Left ventricle myocardium inferior (tissue), 1 donor: ENCODE measurements around the gene GTF2F2. TPM values are rescaled to one million over a fixed set of nuclear protein-coding genes. Genes with fewer than 3 reads are reported as not detected.
A peak's percentile ranks its signal among the peaks of the same experiment; 100 is the strongest.

Experiments
- DNase-seq: peaks from one replicate; pipeline ENCODE4 v3.0.0-alpha.2; 2020
- H3K27ac ChIP-seq: fragments of 200-600 bp; replicated peaks from 2 replicates; pipeline ENCODE4 v1.8.0; 2021
- H3K27me3 ChIP-seq: fragments of 200-600 bp; 2 replicates; pipeline ENCODE4 v1.8.0; 2021; ENCODE audit warnings: low read depth
- H3K36me3 ChIP-seq: fragments of 200-600 bp; 2 replicates; pipeline ENCODE4 v1.8.0; 2021
- H3K4me1 ChIP-seq: fragments of 200-600 bp; 2 replicates; pipeline ENCODE4 v1.8.0; 2021
- H3K4me3 ChIP-seq: fragments of 200-600 bp; 2 replicates; pipeline ENCODE4 v1.8.0; 2021; ENCODE audit warnings: mild to moderate bottlenecking, moderate library complexity
- H3K9me3 ChIP-seq: fragments of 200-600 bp; replicated peaks from 2 replicates; pipeline ENCODE4 v1.8.0; 2021
- intact Hi-C: fragments of 100-400 bp; cut with micrococcal nuclease; formaldehyde crosslinking; loops from one replicate; pipeline ENCODE4 v1.11.0; 2022
- total RNA-seq: library from RNA; stranded (reverse); fragmentation: NEBNext Ultra II Directional; extraction: Animal tissue kit (Norgen Biotek cat#: 25700); gene quantifications from one replicate; pipeline ENCODE4 v1.2.1, GENCODE V29; 2021
- TF ChIP-seq, protein P1 (sequence below): fragments of 200-600 bp; IDR thresholded peaks from 2 replicates; pipeline ENCODE4 v1.8.0; 2021; ENCODE audit warnings: antibody characterized with exemption, mild to moderate bottlenecking, borderline replicate concordance
- donor health status: DM: no; HTN: yes; CAD: no; lungs with severe emphysema.

Gene GTF2F2
- total RNA-seq, 1 donor from 2014 or later, result 23.1 TPM

GRCh38 chr13:45195421-45195820 lies 75.1 kb downstream of the GTF2F2 start:
- Histone ChIP-seq H3K36me3 (no peaks in the 10 kb centered on the region), H3K4me3 (no peak overlapping the region), H3K27me3 (no peaks in the 10 kb centered on the region), H3K9me3 (no peaks in the 10 kb centered on the region), H3K4me1 (peaks cover 25% of the 10 kb centered on the region), H3K27ac (peak overlapping the region; percentile 17)
- TF ChIP-seq, protein P1, sequence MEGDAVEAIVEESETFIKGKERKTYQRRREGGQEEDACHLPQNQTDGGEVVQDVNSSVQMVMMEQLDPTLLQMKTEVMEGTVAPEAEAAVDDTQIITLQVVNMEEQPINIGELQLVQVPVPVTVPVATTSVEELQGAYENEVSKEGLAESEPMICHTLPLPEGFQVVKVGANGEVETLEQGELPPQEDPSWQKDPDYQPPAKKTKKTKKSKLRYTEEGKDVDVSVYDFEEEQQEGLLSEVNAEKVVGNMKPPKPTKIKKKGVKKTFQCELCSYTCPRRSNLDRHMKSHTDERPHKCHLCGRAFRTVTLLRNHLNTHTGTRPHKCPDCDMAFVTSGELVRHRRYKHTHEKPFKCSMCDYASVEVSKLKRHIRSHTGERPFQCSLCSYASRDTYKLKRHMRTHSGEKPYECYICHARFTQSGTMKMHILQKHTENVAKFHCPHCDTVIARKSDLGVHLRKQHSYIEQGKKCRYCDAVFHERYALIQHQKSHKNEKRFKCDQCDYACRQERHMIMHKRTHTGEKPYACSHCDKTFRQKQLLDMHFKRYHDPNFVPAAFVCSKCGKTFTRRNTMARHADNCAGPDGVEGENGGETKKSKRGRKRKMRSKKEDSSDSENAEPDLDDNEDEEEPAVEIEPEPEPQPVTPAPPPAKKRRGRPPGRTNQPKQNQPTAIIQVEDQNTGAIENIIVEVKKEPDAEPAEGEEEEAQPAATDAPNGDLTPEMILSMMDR, result no peak
- intact Hi-C loops, result no loop called here
- DNase-seq, result no peak

DNA sequence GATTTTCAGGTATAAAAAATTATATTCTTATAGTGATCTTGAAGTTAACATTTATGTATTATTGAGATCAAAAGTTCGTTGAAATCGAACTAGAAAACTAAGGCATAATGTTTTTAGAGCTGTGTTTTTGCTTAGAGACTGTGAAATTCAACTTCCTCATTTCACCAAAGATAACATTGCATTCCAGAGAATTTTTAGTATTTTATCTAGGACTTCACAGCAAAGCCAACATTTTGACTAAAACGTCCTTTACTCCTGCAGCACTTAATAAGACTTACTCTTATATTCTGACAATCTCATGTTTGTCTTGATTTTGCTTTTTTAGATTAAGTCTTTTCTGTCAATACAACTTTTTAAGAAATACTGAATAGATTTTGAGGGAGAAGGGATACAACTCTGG lies 75.8 kb downstream of the GTF2F2 start:
- Histone ChIP-seq H3K27ac (peak overlapping the region; percentile 17), H3K36me3 (no peaks in the 10 kb centered on the region), H3K9me3 (no peaks in the 10 kb centered on the region), H3K4me3 (no peak overlapping the region), H3K27me3 (no peaks in the 10 kb centered on the region), H3K4me1 (peaks cover 25% of the 10 kb centered on the region)
- intact Hi-C loops, result no loop called here
- DNase-seq, result no peak
- TF ChIP-seq, protein P1, result no peak

GRCh38 chr13:45196622-45197021 lies 76.3 kb downstream of the GTF2F2 start:
- Histone ChIP-seq H3K27ac (no peak overlapping the region), H3K9me3 (no peaks in the 10 kb centered on the region), H3K4me1 (peaks cover 25% of the 10 kb centered on the region), H3K4me3 (no peak overlapping the region), H3K27me3 (no peaks in the 10 kb centered on the region), H3K36me3 (no peaks in the 10 kb centered on the region)
- TF ChIP-seq, protein P1, result no peak
- DNase-seq, result no peak
- intact Hi-C loops, result no loop called here

- Histone ChIP-seq H3K27me3 (no peaks in the 10 kb centered on the region), H3K4me3 (no peak overlapping the region), H3K9me3 (no peaks in the 10 kb centered on the region), H3K36me3 (no peaks in the 10 kb centered on the region), H3K4me1 (peaks cover 25% of the 10 kb centered on the region), H3K27ac (no peak overlapping the region)
- TF ChIP-seq, protein P1, result no peak
- intact Hi-C loops, result no loop called here
- DNase-seq, result no peak
Observed at GRCh38 chr13:45198041-45198440, 77.7 kb downstream of the GTF2F2 start.

- TF ChIP-seq, protein P1, result no peak
- Histone ChIP-seq H3K9me3 (no peaks in the 10 kb centered on the region), H3K27me3 (no peaks in the 10 kb centered on the region), H3K36me3 (no peaks in the 10 kb centered on the region), H3K27ac (no peak overlapping the region), H3K4me3 (no peak overlapping the region), H3K4me1 (peaks cover 25% of the 10 kb centered on the region)
- intact Hi-C loops, result no loop called here
- no peak for DNase-seq
Observed at GRCh38 chr13:45198924-45199323, 78.6 kb downstream of the GTF2F2 start.

- no peaks in the 10 kb centered on the region for H3K9me3 ChIP-seq
- DNase-seq, result no peak
- H3K27me3 ChIP-seq, result no peaks in the 10 kb centered on the region
- no peak overlapping the region for H3K4me3 ChIP-seq
- intact Hi-C loops, result no loop called here
- TF ChIP-seq, protein P1, result no peak
- H3K27ac ChIP-seq, result peak overlapping the region; percentile 3
- no peaks in the 10 kb centered on the region for H3K36me3 ChIP-seq
- H3K4me1 ChIP-seq, result peaks cover 27% of the 10 kb centered on the region
Observed at GRCh38 chr13:45199711-45200110, 79.4 kb downstream of the GTF2F2 start.
